Activated T-cell treated with anti-CD3 and anti-CD28 coated beads, Interleukin-2, amount 50 U/mL, for 24 hours (primary cell): ENCODE measurements around the gene CPVL.

ENCODE experiments used
- DNase-seq: peaks from one replicate; pipeline ENCODE4 v3.0.0-alpha.2; 2020
- H3K27ac Mint-ChIP-seq: 2 replicates; pipeline ENCODE4 v1.8.0; 2020; ENCODE audit warnings: mild to moderate bottlenecking, mixed read lengths
- H3K27me3 Mint-ChIP-seq: 2 replicates; pipeline ENCODE4 v1.8.0; 2020; ENCODE audit warnings: mixed read lengths
- H3K36me3 Mint-ChIP-seq: 2 replicates; pipeline ENCODE4 v1.8.0; 2020; ENCODE audit warnings: low read depth, mixed read lengths
- H3K4me1 Mint-ChIP-seq: 2 replicates; pipeline ENCODE4 v1.8.0; 2020; ENCODE audit warnings: low read depth, mixed read lengths
- H3K4me3 Mint-ChIP-seq: 2 replicates; pipeline ENCODE4 v1.8.0; 2020; ENCODE audit warnings: mild to moderate bottlenecking, moderate library complexity, mixed read lengths
- H3K9me3 Mint-ChIP-seq: 2 replicates; pipeline ENCODE4 v1.8.0; 2020; ENCODE audit warnings: mixed read lengths

CPVL gene

GRCh38 chr7:29013082-29013695 lies 133.1 kb downstream of the CPVL start:
- H3K27ac Mint-ChIP-seq = no peak overlapping the region
- no peak for DNase-seq
- no peaks in the 10 kb centered on the region for H3K36me3 Mint-ChIP-seq
- peaks cover 5% of the 10 kb centered on the region for H3K27me3 Mint-ChIP-seq
- H3K4me1 Mint-ChIP-seq = no peaks in the 10 kb centered on the region
- H3K9me3 Mint-ChIP-seq = no peaks in the 10 kb centered on the region
- H3K4me3 Mint-ChIP-seq = no peak overlapping the region

GRCh38 chr7:29009947-29010346 lies 136.4 kb downstream of the CPVL start:
- H3K27me3 Mint-ChIP-seq = peaks cover 11% of the 10 kb centered on the region
- no peak overlapping the region for H3K27ac Mint-ChIP-seq
- no peaks in the 10 kb centered on the region for H3K4me1 Mint-ChIP-seq
- no peaks in the 10 kb centered on the region for H3K9me3 Mint-ChIP-seq
- DNase-seq = no peak
- H3K4me3 Mint-ChIP-seq = no peak overlapping the region
- no peaks in the 10 kb centered on the region for H3K36me3 Mint-ChIP-seq

GRCh38 chr7:29008590-29008989 lies 137.7 kb downstream of the CPVL start:
- H3K4me3 Mint-ChIP-seq = no peak overlapping the region
- H3K4me1 Mint-ChIP-seq = no peaks in the 10 kb centered on the region
- no peak overlapping the region for H3K27ac Mint-ChIP-seq
- no peak for DNase-seq
- no peaks in the 10 kb centered on the region for H3K9me3 Mint-ChIP-seq
- H3K27me3 Mint-ChIP-seq = peaks cover 11% of the 10 kb centered on the region
- H3K36me3 Mint-ChIP-seq = no peaks in the 10 kb centered on the region

- H3K27ac Mint-ChIP-seq = no peak overlapping the region
- DNase-seq = no peak
- no peaks in the 10 kb centered on the region for H3K36me3 Mint-ChIP-seq
- no peak overlapping the region for H3K4me3 Mint-ChIP-seq
- H3K27me3 Mint-ChIP-seq = peaks cover 11% of the 10 kb centered on the region
- H3K4me1 Mint-ChIP-seq = no peaks in the 10 kb centered on the region
- H3K9me3 Mint-ChIP-seq = no peaks in the 10 kb centered on the region
Observed at GRCh38 chr7:29007127-29007526, 139.2 kb downstream of the CPVL start.

- Mint-ChIP-seq H3K4me3 (no peak overlapping the region), H3K9me3 (no peaks in the 10 kb centered on the region), H3K27me3 (peaks cover 12% of the 10 kb centered on the region), H3K36me3 (no peaks in the 10 kb centered on the region), H3K4me1 (no peaks in the 10 kb centered on the region), H3K27ac (no peak overlapping the region)
- DNase-seq = no peak
Observed at GRCh38 chr7:29005829-29006228, 140.5 kb downstream of the CPVL start.

GRCh38 chr7:29005406-29005805 lies 140.9 kb downstream of the CPVL start:
- no peaks in the 10 kb centered on the region for H3K4me1 Mint-ChIP-seq
- H3K4me3 Mint-ChIP-seq = no peak overlapping the region
- DNase-seq = no peak
- H3K27me3 Mint-ChIP-seq = peaks cover 14% of the 10 kb centered on the region
- H3K9me3 Mint-ChIP-seq = no peaks in the 10 kb centered on the region
- no peak overlapping the region for H3K27ac Mint-ChIP-seq
- H3K36me3 Mint-ChIP-seq = no peaks in the 10 kb centered on the region

GRCh38 chr7:29003703-29004102 lies 142.6 kb downstream of the CPVL start:
- no peaks in the 10 kb centered on the region for H3K4me1 Mint-ChIP-seq
- H3K4me3 Mint-ChIP-seq = no peak overlapping the region
- H3K36me3 Mint-ChIP-seq = no peaks in the 10 kb centered on the region
- peaks cover 15% of the 10 kb centered on the region for H3K27me3 Mint-ChIP-seq
- H3K9me3 Mint-ChIP-seq = no peaks in the 10 kb centered on the region
- DNase-seq = no peak
- H3K27ac Mint-ChIP-seq = no peak overlapping the region

GRCh38 chr7:29000717-29001076 lies 145.6 kb downstream of the CPVL start:
- peaks cover 19% of the 10 kb centered on the region for H3K27me3 Mint-ChIP-seq

GRCh38 chr7:28999895-29000716 lies 146.2 kb downstream of the CPVL start:
- H3K4me3 Mint-ChIP-seq = no peak overlapping the region
- peaks cover 16% of the 10 kb centered on the region for H3K27me3 Mint-ChIP-seq
- no peak overlapping the region for H3K27ac Mint-ChIP-seq
- no peaks in the 10 kb centered on the region for H3K36me3 Mint-ChIP-seq
- no peaks in the 10 kb centered on the region for H3K4me1 Mint-ChIP-seq
- no peaks in the 10 kb centered on the region for H3K9me3 Mint-ChIP-seq
- DNase-seq = no peak

More at GRCh38 chr7:29000717-29001076, 145.6 kb downstream of the CPVL start:
- H3K36me3 Mint-ChIP-seq = no peaks in the 10 kb centered on the region
- no peaks in the 10 kb centered on the region for H3K9me3 Mint-ChIP-seq
- H3K4me3 Mint-ChIP-seq = no peak overlapping the region
- no peak for DNase-seq
- H3K27ac Mint-ChIP-seq = no peak overlapping the region
- no peaks in the 10 kb centered on the region for H3K4me1 Mint-ChIP-seq

GRCh38 chr7:28999427-28999826 lies 146.9 kb downstream of the CPVL start:
- Mint-ChIP-seq H3K9me3 (no peaks in the 10 kb centered on the region), H3K36me3 (no peaks in the 10 kb centered on the region), H3K27ac (no peak overlapping the region), H3K27me3 (peaks cover 16% of the 10 kb centered on the region), H3K4me3 (no peak overlapping the region), H3K4me1 (no peaks in the 10 kb centered on the region)
- no peak for DNase-seq

GRCh38 chr7:28998105-28998504 lies 148.2 kb downstream of the CPVL start:
- H3K36me3 Mint-ChIP-seq = no peaks in the 10 kb centered on the region
- no peak overlapping the region for H3K27ac Mint-ChIP-seq
- no peaks in the 10 kb centered on the region for H3K9me3 Mint-ChIP-seq
- H3K27me3 Mint-ChIP-seq = peaks cover 21% of the 10 kb centered on the region
- no peak overlapping the region for H3K4me3 Mint-ChIP-seq
- no peak for DNase-seq
- no peaks in the 10 kb centered on the region for H3K4me1 Mint-ChIP-seq

- H3K36me3 Mint-ChIP-seq = no peaks in the 10 kb centered on the region
- H3K4me1 Mint-ChIP-seq = no peaks in the 10 kb centered on the region
- no peak overlapping the region for H3K27ac Mint-ChIP-seq
- DNase-seq = no peak
- peaks cover 29% of the 10 kb centered on the region for H3K27me3 Mint-ChIP-seq
- H3K9me3 Mint-ChIP-seq = no peaks in the 10 kb centered on the region
- no peak overlapping the region for H3K4me3 Mint-ChIP-seq
Observed at GRCh38 chr7:28996836-28997235, 149.5 kb downstream of the CPVL start.

GRCh38 chr7:28993371-28993770 lies 153.0 kb downstream of the CPVL start:
- Mint-ChIP-seq H3K4me1 (no peaks in the 10 kb centered on the region), H3K36me3 (no peaks in the 10 kb centered on the region), H3K9me3 (no peaks in the 10 kb centered on the region), H3K4me3 (no peak overlapping the region), H3K27ac (no peak overlapping the region), H3K27me3 (peaks cover 33% of the 10 kb centered on the region)
- DNase-seq = no peak

GRCh38 chr7:28992798-28993197 lies 153.5 kb downstream of the CPVL start:
- H3K27me3 Mint-ChIP-seq = peaks cover 27% of the 10 kb centered on the region
- no peak for DNase-seq
- H3K4me3 Mint-ChIP-seq = no peak overlapping the region
- H3K27ac Mint-ChIP-seq = no peak overlapping the region
- H3K9me3 Mint-ChIP-seq = no peaks in the 10 kb centered on the region
- H3K36me3 Mint-ChIP-seq = no peaks in the 10 kb centered on the region
- no peaks in the 10 kb centered on the region for H3K4me1 Mint-ChIP-seq

GRCh38 chr7:28990200-28990960 lies 156.0 kb downstream of the CPVL start:
- no peaks in the 10 kb centered on the region for H3K9me3 Mint-ChIP-seq
- no peak overlapping the region for H3K4me3 Mint-ChIP-seq
- no peaks in the 10 kb centered on the region for H3K4me1 Mint-ChIP-seq
- H3K36me3 Mint-ChIP-seq = no peaks in the 10 kb centered on the region
- H3K27me3 Mint-ChIP-seq = peaks cover 27% of the 10 kb centered on the region
- no peak for DNase-seq
- no peak overlapping the region for H3K27ac Mint-ChIP-seq
